Activated T-helper 1 cell treated with anti-CD3 and anti-CD28 coated beads, Interleukin-2, amount 50 U/mL, for 16 hours (primary cell): ENCODE data around the gene MRPS16.

Experiments
- DNase-seq, 2 donors: peaks; one replicate each; pipeline ENCODE4 v3.0.0-alpha.2; 2020; ENCODE audit warnings: low read depth in 1 of 2, low spot score in 1 of 2

Gene MRPS16

DNA sequence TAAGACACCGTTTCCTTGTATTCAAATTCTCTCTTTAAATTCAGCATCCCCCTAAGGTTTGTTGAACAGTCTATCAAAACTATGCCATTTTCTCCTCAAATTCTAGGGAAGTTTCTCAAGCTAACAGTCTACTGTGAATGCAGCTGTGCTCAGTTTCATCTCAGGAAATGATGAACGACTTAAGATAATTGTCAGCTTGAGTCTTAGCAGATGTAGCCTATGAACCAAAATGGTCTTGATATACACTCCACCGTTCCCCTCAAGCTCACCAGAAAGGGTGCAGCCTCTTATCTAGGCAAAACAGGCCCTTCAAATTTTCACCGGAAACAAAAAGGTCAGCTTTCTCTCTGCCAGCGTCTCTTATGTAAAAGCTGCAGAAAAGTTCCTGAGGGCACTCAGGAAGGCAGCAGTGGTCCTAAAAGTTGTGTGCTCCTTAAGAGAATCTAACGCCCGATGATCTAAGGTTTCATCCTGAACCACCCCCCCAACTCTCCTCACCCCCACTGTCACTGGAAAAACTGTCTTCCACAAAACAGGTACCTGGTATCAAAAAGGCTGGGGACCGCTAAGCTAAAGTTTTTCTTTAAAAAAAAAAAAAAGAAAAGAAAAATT, 7.5 kb downstream of the MRPS16 start:
- DNase-seq: no peak

DNA sequence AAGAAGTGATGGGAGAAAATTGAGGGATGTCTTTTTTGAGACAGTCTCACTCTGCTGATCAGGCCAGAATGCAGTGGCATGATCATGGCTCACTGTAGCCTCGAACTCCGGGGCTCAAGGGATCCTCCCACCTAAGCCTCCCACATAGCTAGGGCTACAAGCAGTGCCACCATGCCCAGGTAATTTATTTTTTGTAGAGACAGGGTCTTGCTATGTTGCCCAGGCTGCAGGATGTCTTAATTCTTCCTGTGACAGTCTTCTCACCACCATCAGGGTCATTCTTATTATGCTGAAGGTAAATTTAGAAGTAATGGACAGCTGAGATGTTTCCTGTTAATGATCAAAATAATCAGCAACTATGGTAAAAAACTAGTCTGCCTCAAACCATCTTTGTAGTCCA, 12.5 kb downstream of the MRPS16 start:
- no peak for DNase-seq

DNA sequence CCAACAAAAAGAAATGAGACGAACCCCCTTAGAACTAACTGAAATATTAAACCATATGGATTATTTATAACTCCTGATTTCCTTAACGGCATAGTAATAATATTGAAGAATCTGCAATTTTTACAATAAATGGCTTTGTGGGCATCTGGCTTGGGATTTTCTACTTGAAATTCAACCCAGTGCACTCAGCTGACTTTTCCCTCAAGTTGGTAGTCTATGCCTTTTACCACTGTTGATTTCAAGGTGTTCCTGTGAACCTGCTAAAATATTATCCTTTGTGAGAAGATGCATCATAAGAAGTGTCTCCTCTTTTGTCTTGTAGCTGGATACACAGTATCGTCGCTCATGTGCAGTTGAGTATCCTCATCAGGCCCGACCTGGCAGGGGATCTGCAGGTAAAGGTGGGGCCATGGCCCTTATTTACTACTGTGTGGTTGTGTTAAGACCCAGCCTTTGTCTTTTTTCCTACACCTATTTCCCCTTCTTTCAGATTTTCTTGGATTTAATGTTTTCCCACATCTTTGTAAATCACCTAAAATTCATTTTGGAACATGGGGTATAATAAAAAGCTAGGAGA, 13.4 kb downstream of the MRPS16 start:
- DNase-seq: no peak

DNA sequence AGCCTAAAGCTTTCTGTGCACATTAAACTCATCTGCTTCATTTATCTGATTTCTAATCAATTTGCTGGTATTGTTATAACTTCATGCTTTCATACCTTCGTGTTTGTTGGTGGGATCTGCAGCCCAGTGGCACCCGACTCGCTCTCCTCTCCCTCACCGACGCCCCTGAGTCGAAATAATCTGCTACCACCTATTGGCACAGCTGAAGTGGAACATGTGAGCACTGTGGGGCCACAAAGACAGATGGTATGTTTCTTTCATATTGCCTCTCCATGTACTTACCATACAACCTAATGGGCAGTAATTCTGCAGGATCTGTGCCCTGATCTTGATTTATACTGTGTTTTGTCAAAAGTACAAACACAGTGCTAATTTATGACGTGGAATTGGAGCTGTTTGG, 17.7 kb downstream of the MRPS16 start:
- DNase-seq: no peak

DNA sequence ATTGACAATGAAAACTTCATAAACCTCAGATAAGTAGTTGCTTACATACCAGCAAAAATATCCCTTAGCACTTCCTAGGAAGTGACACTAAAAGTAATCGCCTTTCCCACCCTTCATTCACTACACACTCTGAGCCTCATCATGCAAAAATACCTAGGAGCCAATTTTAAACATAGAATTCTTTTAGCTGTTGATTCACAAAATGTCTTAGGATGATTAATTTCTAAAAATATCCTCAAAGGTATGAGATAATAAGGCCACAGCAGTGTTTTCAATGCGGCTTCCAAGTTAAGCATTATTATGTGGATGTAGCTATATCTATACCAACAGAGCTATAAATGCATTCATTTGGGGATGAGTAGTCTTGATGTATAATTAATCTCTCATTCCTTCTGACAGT, 18.6 kb downstream of the MRPS16 start:
- DNase-seq: no peak

DNA sequence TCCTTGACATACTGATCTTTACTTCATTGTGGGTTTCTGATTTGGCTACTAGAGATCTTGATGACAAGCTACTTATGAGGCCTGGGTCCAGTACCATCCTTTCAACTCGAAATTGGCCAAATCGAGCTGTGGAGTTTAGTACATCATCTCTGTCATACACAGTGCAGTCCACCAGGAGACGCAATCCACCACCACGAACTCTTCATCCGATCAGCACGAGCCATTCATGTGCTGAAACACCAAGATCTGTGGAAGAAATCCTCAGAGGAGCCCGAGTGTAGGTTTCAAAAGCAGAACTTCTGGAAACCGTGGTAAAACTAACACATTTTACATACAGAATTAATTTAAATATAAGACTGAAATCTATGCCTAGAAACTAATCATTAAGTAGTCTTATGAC, 19.6 kb downstream of the MRPS16 start:
- no peak for DNase-seq

DNA sequence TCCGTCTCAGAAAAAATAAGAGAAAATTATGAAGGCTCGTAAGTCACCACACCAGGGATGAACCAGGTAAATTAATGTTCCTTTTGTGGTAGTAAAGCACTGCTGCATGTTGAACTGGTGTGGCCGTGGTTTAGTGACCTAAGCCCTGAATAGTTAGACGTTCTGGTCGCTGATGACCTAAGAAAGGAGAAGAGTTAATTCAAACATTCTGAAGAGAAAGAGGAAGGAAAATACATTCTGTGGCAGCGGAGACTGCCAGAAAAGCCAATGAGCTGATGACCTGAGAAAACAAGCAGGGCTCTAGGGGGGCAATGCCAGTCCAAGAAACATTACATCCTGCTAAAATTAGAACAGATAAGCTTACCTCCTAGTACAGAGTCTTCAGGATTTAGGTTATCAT, 22.9 kb downstream of the MRPS16 start:
- DNase-seq: no peak

DNA sequence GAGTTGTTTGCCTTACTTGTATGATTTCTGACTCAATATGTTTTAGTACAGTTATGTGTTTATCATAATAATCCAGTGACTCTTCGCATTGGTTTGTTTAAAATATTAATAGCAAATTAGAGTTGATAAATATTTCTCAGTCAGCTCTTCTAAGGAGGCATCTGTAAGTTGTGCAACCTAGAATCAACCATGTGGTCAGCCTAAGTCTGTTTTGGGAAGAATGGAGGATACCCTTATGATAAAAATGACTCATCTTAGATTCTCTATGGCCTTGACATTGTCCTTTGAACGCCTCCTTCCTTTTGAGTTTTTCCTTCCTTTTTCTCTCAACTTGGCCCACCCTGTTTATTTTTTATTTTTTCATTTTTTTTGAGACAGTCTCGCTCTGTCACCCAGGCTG, 24.2 kb downstream of the MRPS16 start:
- no peak for DNase-seq

DNA sequence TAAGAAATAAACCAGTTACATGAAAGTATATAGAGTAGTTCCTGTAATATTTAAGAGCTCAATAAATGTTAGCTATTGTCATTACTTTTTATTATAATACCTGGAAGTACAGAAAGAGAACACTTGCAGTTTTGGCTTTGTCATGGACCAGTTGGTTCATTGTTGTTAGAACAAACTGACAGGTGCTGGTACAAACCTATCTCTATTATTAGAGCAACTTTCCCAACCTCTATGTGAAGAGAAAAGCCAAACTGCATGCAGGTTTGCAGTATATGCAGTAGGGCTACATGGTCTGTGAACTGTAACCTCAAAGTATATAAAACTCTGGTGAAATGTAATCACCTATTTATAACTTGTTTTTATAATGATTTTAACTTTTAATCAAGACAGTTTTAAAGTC, 25.8 kb downstream of the MRPS16 start:
- DNase-seq: no peak

DNA sequence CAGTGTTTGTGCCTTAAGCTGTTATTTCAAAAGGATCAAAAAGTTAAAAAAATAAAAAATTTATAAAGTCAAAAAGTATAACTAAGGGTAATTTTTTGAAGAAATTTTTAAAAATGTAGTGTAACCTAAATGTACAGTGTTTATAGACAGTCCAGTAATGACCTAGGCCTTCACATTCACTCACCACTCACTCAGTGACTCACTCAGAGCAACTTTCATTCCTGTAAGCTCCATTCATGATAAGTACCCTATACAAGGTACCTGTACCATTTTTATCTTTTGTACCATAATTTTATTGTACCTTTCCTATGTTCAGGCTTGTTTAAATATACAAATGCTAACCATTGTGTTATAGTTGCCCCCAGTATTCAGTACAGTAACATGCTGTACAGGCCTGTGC, 26.9 kb downstream of the MRPS16 start:
- no peak for DNase-seq

DNA sequence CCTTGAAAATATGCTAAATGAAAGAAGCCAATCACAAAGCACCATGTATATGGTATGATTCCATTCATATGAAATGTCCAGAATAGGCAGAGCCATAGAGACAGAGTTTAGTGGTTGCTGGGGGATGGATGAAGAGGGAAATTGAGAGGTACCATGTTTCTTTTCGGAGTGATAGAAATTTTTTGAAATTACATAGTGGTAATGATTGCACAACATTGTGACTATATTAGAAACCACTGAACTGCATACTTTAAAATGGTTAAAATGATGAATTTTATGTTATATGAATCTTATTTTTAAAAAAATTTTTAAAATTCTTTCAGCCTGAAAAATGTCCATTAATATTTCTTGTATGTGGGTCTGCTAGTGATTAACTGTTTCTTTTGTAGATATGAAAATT, 31.5 kb downstream of the MRPS16 start:
- DNase-seq: no peak

DNA sequence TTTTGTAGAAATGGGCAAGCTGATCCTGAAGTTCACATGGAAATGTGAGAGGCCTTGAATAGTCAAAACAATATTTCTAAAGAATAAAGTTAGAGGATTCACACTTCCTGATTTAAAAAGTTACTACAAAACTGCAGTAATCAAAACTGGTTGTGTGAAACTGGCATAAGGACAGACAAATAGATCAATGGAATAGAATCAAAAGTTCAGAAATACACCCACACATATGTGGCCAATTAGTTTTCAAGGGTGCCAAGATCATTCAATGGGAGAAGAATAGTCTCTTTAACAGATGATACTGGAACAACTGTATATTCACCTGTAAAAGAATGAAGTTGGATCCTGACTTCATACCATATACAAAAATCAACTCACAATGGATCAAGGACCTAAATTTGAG, 33.1 kb downstream of the MRPS16 start:
- no peak for DNase-seq

DNA sequence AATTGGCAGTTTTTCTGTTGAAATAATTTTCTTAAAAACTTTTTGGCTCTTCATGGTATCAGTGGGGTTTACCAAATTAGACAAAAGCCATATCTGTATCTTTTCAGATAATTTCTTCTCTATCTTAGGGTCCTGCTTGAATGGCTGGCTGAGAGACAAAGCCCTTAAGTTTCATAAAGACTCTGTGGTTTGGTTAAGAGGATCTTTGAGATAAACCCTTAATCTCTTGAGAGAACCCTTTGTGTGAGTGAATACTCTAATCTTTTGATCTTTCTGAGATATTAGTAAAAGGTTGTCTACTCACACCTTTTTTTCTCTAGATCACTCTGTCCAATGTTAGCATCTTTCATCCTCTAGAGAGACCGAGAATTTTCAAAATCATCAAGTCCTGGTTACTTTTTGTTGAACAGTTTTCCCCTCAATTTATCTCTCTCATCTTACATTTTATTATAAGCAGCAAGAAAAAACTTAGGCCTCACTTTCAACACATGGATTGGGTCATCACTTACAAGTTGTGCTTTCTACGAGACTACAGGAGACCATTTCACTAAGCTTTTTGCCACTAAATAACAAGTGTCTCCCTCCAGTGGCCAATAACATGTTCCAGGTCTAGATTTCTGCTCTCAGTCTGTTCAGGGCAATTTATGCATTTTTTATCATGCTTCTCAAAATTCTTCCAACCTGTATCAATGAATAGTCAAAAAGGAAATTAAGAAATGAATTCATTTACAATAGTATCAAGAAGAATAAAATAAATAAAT, 33.8 kb downstream of the MRPS16 start:
- no peak for DNase-seq

DNA sequence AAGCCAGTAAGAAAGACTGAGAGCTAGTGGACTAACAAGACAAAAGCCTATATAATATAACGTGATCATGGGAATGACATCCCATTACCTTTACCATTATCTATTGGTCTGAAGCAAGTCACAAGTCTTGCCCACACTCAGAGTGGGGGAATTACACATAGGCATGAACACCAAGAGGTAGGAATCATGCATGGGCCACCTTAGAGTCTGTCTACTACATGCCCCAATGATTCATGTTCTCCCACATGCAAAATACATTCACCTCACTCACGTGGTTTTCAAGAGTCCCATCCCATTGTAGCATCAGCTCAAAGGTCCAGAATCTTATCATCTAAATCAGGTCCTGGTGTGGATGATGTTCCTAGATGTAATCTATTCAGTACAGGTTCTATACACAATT, 34.8 kb downstream of the MRPS16 start:
- no peak for DNase-seq

DNA sequence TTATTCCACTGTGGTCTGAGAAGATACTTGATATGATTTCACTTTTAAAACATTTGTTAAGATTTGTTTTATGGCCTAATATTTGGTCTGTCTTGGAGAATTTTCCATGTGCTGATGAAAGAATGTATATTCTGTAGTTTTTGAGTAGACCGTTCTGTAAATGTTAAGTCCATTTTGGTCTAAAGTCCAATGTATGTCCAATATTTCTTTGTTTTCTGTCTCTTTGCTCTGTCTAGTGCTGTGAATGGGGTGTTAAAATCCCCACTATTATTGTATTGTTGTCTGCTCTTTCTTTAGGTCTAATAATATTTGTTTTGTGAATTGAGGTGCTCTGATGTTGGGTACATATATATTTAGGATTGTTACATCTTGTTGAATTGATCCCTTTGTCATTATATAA, 36.7 kb downstream of the MRPS16 start:
- DNase-seq: no peak

DNA sequence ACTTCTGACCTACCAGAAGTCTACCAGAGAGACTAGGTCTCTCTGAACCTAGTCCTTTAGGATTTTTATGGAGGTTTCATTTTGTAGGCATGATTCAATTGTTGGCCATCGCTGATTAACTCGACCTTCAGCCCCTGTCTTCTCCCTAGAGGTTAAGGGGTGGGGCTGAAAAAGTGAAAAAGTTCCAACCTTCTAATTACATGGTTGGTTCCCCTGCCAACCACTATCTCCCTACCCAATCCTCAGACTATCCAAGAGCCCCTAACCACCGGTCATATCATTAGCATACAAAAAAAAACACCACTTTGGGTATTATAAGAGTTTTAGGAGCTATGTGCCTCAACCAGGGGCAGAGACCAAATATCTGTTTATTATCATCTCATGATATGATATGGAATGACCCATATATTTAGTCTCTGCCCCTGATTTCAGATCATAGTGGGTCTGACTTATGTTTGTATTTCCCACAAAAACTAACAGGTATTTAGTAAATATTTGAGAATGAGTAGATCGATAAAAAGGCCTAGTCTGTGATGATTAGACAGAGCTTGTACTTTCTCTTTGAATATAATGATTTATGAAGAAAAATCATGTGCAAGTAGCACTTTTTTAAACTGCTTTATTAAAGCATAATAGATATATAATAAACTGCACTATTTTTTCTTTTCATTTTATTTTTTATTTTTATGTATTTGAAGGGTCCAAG, 41.2 kb downstream of the MRPS16 start:
- DNase-seq: no peak

DNA sequence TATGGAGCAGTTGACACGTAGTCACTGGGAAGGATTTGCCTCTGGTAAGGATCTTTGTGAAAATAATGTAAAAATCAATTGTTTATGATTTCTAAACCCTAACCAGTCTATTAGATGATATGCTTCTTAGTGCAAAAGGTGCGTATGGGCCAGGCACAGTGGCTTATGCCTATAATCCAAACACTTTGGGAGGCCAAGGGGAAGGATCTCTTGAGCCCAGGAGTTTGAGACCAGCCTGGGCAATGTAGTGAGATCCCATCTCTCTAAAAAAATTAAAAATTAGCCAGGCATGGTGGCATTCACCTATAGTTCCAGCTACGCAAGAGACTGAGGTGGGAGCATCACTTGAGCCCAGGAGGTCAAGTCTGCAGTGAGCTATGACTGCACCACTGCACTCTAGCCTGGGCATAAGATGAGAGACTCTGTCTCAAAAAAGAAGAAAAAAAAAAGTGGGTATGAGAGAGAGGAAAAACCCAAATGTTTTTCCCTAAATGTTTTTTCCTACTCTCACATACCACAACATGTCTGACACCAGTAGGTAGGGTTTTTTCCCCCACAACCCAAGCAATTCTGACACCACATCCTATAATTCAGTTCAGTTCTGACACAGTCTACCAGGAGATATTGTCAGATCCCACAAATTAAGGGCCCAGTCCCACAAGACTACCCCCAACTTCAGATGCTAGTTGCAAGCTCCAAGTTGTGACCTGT, 41.9 kb downstream of the MRPS16 start:
- DNase-seq: no peak

DNA sequence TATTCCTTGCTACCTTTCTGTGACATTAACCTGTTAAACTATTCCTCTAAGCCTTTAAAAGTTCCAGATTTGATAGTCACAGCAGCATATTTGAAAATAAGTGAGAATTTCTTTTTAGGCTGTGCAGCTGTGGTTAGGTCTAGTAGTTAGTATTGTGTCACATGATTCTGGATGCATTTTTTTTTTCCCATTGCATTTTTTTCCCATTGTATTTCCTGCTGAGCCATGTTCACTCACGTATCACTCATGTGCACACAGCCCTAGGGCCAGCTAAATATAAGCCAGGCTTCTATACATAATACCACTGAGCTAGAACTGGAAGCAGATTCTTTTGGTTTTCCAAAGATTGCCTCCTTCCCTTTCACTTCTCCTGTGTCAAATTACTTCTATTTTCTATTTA, 42.7 kb downstream of the MRPS16 start:
- no peak for DNase-seq

DNA sequence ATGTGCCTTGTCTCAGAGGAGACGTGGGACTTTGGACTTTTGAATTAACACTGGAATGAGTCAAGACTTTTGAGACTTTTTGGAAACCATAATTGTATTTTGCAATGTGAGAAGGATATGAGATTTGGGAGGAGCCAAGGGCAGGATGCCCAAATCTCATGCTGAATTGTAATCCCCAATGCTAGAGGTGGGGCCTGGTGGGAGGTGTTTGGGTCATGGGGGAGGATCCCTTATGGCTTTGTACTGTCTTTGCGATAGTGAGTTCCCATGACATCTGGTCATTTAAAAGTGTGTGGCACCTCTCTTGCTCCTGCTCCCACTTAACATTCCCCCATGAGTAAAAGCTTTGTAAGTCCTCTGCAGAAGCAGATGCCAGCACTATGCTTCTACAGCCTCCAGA, 44.6 kb downstream of the MRPS16 start:
- no peak for DNase-seq

DNA sequence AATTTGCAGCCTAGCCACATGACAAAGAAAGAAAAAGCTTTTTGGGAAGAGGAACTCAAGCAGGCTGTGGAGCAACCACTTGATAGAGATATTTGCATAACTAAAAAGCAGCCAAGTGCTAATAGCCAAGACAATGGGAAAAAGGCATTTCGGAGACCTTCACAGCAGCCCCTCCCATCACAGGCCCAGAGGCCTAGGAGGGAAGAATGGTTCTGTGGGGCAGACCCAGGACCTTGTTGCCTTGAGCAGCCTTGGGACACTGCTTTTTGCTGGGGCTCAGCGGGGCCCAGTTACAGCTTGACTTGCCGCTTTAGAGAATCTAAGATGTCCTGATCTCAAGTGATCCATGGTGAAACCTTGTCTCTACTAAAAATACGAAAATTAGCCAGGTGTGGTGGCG, 46.1 kb downstream of the MRPS16 start:
- DNase-seq: no peak

DNA sequence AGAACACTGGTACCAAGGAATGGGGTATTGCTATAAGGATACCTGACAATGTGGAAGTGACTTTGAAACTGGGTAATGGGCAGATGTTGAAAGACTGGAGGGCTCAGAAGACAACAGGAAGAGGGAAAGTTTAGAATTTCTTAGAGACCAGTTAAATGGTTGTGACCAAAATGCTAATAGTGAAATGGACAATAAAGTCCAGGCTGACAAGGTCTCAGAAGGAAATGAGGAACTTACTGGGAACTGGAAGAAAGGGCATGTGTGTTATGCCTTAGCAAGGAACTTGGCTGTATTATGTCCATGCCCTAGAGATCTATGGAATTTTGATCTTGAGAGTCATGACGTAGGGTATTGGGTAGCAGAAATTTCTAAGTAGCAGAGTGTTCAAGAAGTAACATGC, 46.6 kb downstream of the MRPS16 start:
- DNase-seq: no peak

DNA sequence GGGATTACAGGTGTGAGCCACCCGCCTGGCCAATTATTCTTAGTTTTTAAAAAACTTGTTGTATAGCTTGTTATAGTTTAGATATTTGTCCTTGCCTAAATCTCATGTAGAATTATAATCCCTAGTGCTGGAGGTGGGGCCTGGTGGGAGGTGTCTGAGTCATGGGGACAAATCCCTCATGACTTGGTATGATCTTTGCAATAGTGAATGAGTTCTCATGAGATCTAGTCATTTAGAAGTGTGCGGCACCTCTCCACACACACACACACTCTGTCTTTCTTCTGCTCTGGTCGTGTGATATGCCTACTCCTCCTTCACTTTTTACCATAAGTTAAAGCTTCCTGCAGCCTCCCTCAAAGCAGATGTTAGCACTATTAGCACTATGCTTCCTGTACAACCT, 47.4 kb downstream of the MRPS16 start:
- DNase-seq: no peak
